Colonic mucosa (tissue), 4 donors: Measurements from ENCODE around the gene ATXN10. TPM values are rescaled to one million over a fixed set of nuclear protein-coding genes. Genes with fewer than 3 reads are reported as not detected.

Experiments
- DNase-seq: peaks from one replicate; pipeline ENCODE4 v3.0.0-alpha.2; 2020
- H3K27ac ChIP-seq: fragments of 200-600 bp; one replicate; pipeline ENCODE4 v1.8.0; 2021
- H3K27me3 ChIP-seq: fragments of 200-600 bp; one replicate; pipeline ENCODE4 v1.8.0; 2021
- H3K36me3 ChIP-seq: fragments of 200-600 bp; one replicate; pipeline ENCODE4 v1.8.0; 2021
- H3K4me1 ChIP-seq: fragments of 200-600 bp; one replicate; pipeline ENCODE4 v1.8.0; 2021; ENCODE audit warnings: mild to moderate bottlenecking
- H3K4me3 ChIP-seq: fragments of 200-600 bp; one replicate; pipeline ENCODE4 v1.8.0; 2021
- H3K9ac ChIP-seq, 2 donors: one replicate each; pipeline ENCODE4 v1.7.0; 2013; ENCODE audit warnings: control low read depth in 2 of 2, low read depth in 2 of 2, low read length in 2 of 2
- H3K9me3 ChIP-seq: fragments of 200-600 bp; one replicate; pipeline ENCODE4 v1.8.0; 2021
- CTCF ChIP-seq: fragments of 200-600 bp; IDR thresholded peaks from one replicate; pipeline ENCODE4 v1.8.0; 2022; ENCODE audit warnings: antibody characterized with exemption, mild to moderate bottlenecking
- intact Hi-C: fragments of 100-400 bp; cut with DNase I; formaldehyde crosslinking; loops from one replicate; pipeline ENCODE4 v1.14.1; 2022
- total RNA-seq, 2 donors: library from RNA; stranded (reverse); fragmentation: NEBNext Ultra II Directional in 1 of 2; extraction: Animal tissue kit (Norgen Biotek cat#: 25700) in 1 of 2; gene quantifications; one replicate each; pipeline ENCODE4 v1.2.1, GENCODE V29; 2021
- donor health status: healthy.
- donor health status: DM: no; HTN: no; CAD: no.
- donor health status: DM: no; HTN: no; CAD: no.

The ATXN10 gene
- total RNA-seq, 2 donors from 2014 or later = 90.5 to 94.9 TPM

GRCh38 chr22:45783021-45783420 is 111.4 kb downstream of the ATXN10 start:
- no peaks in the 10 kb centered on the region for H3K4me1 ChIP-seq
- intact Hi-C loops = no loop called here
- no peaks in the 10 kb centered on the region for H3K36me3 ChIP-seq
- no peak for TF ChIP-seq CTCF
- H3K27me3 ChIP-seq = no peaks in the 10 kb centered on the region
- H3K27ac ChIP-seq = no peak overlapping the region
- no peak overlapping the region for H3K9ac ChIP-seq
- DNase-seq = no peak
- no peaks in the 10 kb centered on the region for H3K9me3 ChIP-seq
- H3K4me3 ChIP-seq = no peak overlapping the region

DNA sequence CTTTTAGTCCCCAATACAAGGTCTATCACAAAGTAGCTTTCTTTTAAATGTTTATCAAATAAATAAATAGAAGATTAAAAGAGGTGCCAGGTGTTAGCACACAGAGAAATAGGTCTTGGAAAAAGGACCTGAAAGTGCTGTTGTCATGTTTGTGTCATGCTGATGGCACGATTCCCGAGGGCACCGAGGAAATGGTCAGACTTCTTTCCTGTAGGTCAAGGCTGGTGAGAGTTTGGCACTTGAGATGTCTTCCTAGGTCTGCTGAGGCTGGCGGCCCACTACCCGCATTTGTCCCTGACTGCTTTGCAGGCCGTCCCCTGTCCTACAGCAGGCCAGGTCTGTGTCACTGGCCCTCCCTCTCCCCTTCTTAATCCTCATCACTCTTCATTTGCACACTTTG is 112.1 kb downstream of the ATXN10 start:
- TF ChIP-seq CTCF = no peak
- H3K4me3 ChIP-seq = no peak overlapping the region
- DNase-seq = no peak
- no peak overlapping the region for H3K9ac ChIP-seq
- H3K9me3 ChIP-seq = no peaks in the 10 kb centered on the region
- H3K27me3 ChIP-seq = no peaks in the 10 kb centered on the region
- no peaks in the 10 kb centered on the region for H3K4me1 ChIP-seq
- no peak overlapping the region for H3K27ac ChIP-seq
- intact Hi-C loops = no loop called here
- H3K36me3 ChIP-seq = no peaks in the 10 kb centered on the region

DNA sequence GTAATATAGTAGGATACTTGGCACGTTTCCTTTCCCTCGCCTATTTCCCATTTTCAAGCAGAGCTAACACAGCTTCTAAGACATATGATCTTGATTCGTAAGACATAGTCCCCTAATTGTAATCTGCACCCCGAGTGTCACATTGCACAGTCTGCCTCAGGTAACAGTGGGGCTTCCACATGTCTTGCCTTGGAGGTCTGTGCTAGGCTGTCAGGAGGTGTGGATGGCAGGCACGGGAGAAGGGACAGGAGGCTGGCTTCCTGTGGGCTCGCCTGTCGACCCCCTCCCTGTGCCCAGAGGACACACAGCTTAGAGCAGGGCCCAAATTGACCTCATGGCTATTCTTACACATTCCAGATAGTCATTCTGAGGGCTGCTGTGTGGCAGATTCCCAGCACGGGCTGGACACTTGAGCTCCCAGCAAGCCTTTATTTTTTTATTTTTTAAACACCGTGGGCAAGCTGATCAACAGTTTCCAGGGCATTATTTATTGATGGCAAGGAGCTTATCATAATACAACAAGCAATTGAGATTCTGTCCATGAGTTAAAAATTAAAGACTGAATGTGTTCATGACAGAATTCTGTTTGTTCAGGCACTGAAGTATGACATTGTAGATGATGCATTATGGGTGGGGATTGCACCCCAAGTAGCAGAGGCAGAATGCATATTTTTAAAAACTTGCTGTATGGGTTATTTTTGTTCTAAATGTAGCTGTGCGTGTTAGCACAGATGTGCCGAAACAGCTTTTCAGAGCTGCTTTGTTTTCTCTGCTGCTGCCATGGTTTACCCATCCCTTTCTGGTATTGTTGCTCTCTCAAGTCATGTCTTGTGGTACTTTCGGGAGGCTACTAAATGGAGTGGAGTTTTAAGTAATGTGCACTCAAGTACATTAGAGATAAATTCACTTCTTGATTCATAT is 113.0 kb downstream of the ATXN10 start:
- H3K4me1 ChIP-seq = no peaks in the 10 kb centered on the region
- no peak overlapping the region for H3K4me3 ChIP-seq
- H3K9me3 ChIP-seq = no peaks in the 10 kb centered on the region
- DNase-seq = no peak
- no peak overlapping the region for H3K27ac ChIP-seq
- no peak for TF ChIP-seq CTCF
- no peaks in the 10 kb centered on the region for H3K36me3 ChIP-seq
- H3K27me3 ChIP-seq = no peaks in the 10 kb centered on the region
- H3K9ac ChIP-seq = no peak overlapping the region
- intact Hi-C loops = no loop called here

DNA sequence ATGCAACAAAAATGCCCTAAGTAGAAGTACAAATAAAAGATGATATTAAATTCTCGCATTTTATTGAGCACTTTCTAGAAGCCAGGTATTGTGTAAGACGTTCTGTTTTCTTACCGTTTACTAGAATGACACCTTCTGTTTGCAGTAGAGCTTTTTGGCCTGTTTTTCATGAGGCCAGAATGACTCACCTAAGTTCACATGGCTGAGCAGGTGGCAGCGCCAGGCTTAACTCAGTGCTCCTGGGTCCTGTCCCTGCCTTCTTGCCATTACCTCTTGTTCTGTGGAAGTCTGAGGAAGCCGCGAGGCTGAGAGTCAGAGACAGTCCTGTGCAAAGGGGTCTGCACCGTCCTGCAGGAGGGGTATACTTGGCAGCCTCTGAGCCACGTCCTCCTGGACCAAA is 113.8 kb downstream of the ATXN10 start:
- Histone ChIP-seq H3K4me1 (no peaks in the 10 kb centered on the region), H3K9ac (no peak overlapping the region), H3K36me3 (no peaks in the 10 kb centered on the region), H3K27me3 (no peaks in the 10 kb centered on the region), H3K9me3 (no peaks in the 10 kb centered on the region), H3K4me3 (no peak overlapping the region), H3K27ac (no peak overlapping the region)
- peak; percentile 28 for DNase-seq
- no peak for TF ChIP-seq CTCF
- intact Hi-C loops = no loop called here

GRCh38 chr22:45786726-45787125 is 115.1 kb downstream of the ATXN10 start:
- no peak for DNase-seq
- Histone ChIP-seq H3K27me3 (no peaks in the 10 kb centered on the region), H3K4me1 (no peaks in the 10 kb centered on the region), H3K27ac (no peak overlapping the region), H3K36me3 (no peaks in the 10 kb centered on the region), H3K9ac (no peak overlapping the region), H3K9me3 (no peaks in the 10 kb centered on the region), H3K4me3 (no peak overlapping the region)
- no peak for TF ChIP-seq CTCF
- intact Hi-C loops = no loop called here
